ENCODE measurements around the gene NCL.
A peak's percentile ranks its signal among the peaks of the same experiment; 100 is the strongest.

The NCL gene

DNA sequence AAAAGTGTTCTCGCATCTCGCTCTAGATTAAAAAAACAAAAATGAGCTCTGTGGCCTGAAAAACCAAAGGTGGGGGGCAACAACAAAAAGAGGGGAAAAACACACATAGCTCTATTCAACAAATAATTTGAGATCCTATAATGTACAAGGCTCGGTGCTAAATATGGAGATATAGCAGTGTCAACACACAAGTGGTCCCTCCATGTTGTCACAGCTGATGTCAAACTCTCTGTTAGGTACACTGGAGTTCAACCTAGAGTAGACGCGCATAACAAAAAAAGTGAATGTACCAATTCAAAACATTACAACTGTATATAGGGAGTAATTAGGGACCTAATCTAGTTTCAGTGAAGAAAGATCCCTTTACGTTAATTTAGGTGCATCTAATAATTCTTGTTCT is 5.9 kb downstream of the NCL start:
- Histone ChIP-seq H3K27ac (ENCODE audit: insufficient read depth, low read depth, low read length, poor library complexity, severe bottlenecking) (no peak overlapping the region), H3K4me3 (ENCODE audit: insufficient read depth, low read depth, low read length) (no peak overlapping the region), H3K4me1 (ENCODE audit: control insufficient read depth, insufficient read depth, low read length) (no peaks in the 10 kb centered on the region), H3K27me3 (ENCODE audit: control insufficient read depth, insufficient read depth, low read length, poor library complexity, severe bottlenecking) (no peaks in the 10 kb centered on the region), H3K9me3 (ENCODE audit: control insufficient read depth, low read length) (no peaks in the 10 kb centered on the region), H3K36me3 (ENCODE audit: control insufficient read depth, insufficient read depth, low read length) (peaks cover 81% of the 10 kb centered on the region)
- WGBS, 2 experiments = 95 to 100% methylated on average over 5 to 6 of the region's 6 CpGs

DNA sequence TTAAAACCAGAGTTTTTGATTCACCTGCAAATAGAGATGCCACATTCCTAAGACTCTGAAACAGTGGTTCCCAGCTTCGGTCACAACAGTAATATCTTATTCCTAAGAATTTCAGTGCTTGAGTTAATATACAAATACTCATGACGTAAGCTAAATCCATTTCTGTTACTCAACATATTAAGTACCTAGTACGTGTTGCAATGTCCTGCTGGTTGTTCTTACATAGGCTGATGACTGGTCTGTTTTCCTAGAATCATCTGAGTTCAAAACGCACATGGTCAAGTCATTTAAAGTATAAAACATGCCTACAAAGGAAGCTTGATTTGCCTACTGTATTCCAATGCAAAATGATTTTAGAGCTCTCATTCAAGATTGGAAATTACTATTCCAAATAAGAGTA is 7.2 kb downstream of the NCL start:
- Histone ChIP-seq H3K4me1 (ENCODE audit: control insufficient read depth, insufficient read depth, low read length) (no peaks in the 10 kb centered on the region), H3K36me3 (ENCODE audit: control insufficient read depth, insufficient read depth, low read length) (peaks cover 77% of the 10 kb centered on the region), H3K27ac (ENCODE audit: insufficient read depth, low read depth, low read length, poor library complexity, severe bottlenecking) (no peak overlapping the region), H3K9me3 (ENCODE audit: control insufficient read depth, low read length) (no peaks in the 10 kb centered on the region), H3K4me3 (ENCODE audit: insufficient read depth, low read depth, low read length) (no peak overlapping the region), H3K27me3 (ENCODE audit: control insufficient read depth, insufficient read depth, low read length, poor library complexity, severe bottlenecking) (no peaks in the 10 kb centered on the region)
- 94 to 95% methylated on average over 4 of the region's 4 CpGs for WGBS, 2 experiments

DNA sequence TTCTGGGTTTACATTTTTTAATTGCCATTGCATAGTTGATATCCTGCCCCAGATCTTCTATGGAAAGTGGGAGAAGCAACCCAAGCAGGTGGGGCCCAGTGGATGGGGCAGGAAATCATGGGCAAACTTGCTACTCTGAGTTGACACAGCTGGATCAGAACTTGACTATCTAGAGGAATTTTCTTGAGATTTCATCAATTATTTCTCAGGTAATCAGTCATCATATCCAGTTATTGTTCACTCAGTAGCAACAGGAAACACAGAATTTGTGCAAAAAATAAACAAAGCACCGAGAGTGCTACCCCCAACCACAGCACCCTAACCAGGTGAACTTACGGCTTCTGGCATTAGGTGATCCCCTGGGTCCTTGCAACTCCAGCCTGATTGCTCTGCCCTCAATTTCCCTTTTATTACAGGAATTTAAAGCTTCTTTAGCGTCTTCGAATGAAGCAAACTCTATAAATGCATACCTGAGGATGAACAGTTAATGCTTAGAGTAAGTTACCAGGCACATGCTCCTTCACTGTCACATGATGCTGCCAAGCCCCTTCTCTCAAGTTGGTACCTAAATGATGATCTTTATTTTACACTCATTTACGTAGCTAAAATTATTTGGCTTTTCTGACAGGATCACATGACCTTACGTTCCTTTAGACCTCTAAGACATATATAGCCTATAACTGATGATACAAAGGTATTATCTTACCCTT is 7.8 kb downstream of the NCL start:
- Histone ChIP-seq H3K4me1 (ENCODE audit: control insufficient read depth, insufficient read depth, low read length) (no peaks in the 10 kb centered on the region), H3K9me3 (ENCODE audit: control insufficient read depth, low read length) (no peaks in the 10 kb centered on the region), H3K27ac (ENCODE audit: insufficient read depth, low read depth, low read length, poor library complexity, severe bottlenecking) (no peak overlapping the region), H3K27me3 (ENCODE audit: control insufficient read depth, insufficient read depth, low read length, poor library complexity, severe bottlenecking) (no peaks in the 10 kb centered on the region), H3K36me3 (ENCODE audit: control insufficient read depth, insufficient read depth, low read length) (peaks cover 70% of the 10 kb centered on the region), H3K4me3 (ENCODE audit: insufficient read depth, low read depth, low read length) (no peak overlapping the region)
- WGBS, 2 experiments = 95 to 96% methylated on average over 6 of the region's 6 CpGs

DNA sequence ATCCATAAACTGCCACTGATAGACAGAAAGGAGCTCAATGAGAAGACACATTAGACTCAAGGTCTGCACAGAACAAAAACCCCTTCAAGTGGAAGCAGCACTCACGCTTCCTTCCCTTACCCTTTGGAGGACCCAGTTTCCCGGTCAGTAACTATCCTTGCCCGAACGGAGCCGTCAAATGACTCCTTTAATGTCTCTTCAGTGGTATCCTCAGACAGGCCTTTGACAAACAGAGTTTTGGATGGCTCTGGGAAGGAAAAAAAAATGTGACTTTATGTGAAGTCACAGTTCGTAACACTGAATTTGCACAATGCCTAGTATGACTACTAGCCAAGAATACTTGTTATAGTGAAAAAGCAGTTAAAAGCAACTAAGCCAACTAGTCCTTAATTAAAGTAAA is 8.4 kb downstream of the NCL start:
- H3K36me3 ChIP-seq (ENCODE audit: control insufficient read depth, insufficient read depth, low read length) = peaks cover 64% of the 10 kb centered on the region
- H3K4me1 ChIP-seq (ENCODE audit: control insufficient read depth, insufficient read depth, low read length) = no peaks in the 10 kb centered on the region
- H3K27ac ChIP-seq (ENCODE audit: insufficient read depth, low read depth, low read length, poor library complexity, severe bottlenecking) = no peak overlapping the region
- H3K27me3 ChIP-seq (ENCODE audit: control insufficient read depth, insufficient read depth, low read length, poor library complexity, severe bottlenecking) = no peaks in the 10 kb centered on the region
- WGBS, 2 experiments = 92 to 99% methylated on average over 6 of the region's 6 CpGs
- no peak overlapping the region for H3K4me3 ChIP-seq (ENCODE audit: insufficient read depth, low read depth, low read length)
- no peaks in the 10 kb centered on the region for H3K9me3 ChIP-seq (ENCODE audit: control insufficient read depth, low read length)

DNA sequence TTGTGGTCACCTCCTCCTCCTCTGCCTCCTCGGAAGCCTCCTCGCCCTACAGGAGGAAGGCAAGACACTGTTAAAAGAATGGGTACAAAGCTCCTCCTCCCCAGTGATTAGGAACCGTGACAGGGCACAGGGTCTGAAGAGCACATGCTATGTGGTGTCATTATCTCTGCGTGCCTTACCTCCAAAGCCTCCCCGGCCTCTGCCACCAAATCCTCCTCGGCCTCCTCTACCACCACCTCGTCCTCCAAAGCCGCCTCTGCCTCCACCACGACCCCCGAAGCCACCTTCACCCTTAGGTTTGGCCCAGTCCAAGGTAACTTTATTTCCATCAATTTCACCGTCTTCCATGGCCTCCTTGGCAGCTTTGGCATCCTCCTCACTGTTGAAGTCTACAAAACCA is 9.1 kb downstream of the NCL start:
- WGBS, 2 experiments = 90 to 95% methylated on average over 11 of the region's 11 CpGs
- Histone ChIP-seq H3K27me3 (ENCODE audit: control insufficient read depth, insufficient read depth, low read length, poor library complexity, severe bottlenecking) (no peaks in the 10 kb centered on the region), H3K27ac (ENCODE audit: insufficient read depth, low read depth, low read length, poor library complexity, severe bottlenecking) (no peak overlapping the region), H3K9me3 (ENCODE audit: control insufficient read depth, low read length) (no peaks in the 10 kb centered on the region), H3K4me1 (ENCODE audit: control insufficient read depth, insufficient read depth, low read length) (no peaks in the 10 kb centered on the region), H3K36me3 (ENCODE audit: control insufficient read depth, insufficient read depth, low read length) (peaks cover 58% of the 10 kb centered on the region), H3K4me3 (ENCODE audit: insufficient read depth, low read depth, low read length) (no peak overlapping the region)

DNA sequence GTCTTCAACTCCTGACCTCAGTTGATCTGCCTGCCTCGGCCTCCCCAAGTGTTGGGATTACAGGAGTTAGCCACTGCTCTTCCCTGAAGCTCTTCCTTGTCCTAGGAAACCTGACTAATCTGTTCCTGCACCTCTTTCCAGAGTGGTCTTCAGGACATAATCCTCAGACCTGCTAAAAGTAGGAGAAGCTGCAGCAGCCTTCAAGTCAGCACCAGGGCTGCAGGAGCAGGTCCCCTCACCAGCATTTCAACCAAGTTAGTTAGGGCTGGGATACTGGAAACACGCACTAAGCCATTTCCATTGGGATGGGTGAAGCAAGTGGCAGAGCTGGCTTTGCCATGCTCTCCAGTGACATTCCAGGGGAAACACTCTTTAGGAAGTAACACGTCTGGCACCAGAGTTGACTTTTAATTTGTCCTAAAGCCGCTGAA is 9.9 kb downstream of the NCL start:
- Histone ChIP-seq H3K36me3 (ENCODE audit: control insufficient read depth, insufficient read depth, low read length) (peaks cover 51% of the 10 kb centered on the region), H3K4me3 (ENCODE audit: insufficient read depth, low read depth, low read length) (no peak overlapping the region), H3K4me1 (ENCODE audit: control insufficient read depth, insufficient read depth, low read length) (no peaks in the 10 kb centered on the region), H3K9me3 (ENCODE audit: control insufficient read depth, low read length) (no peaks in the 10 kb centered on the region), H3K27ac (ENCODE audit: insufficient read depth, low read depth, low read length, poor library complexity, severe bottlenecking) (no peak overlapping the region), H3K27me3 (ENCODE audit: control insufficient read depth, insufficient read depth, low read length, poor library complexity, severe bottlenecking) (no peaks in the 10 kb centered on the region)
- 92 to 97% methylated on average over 4 of the region's 4 CpGs for WGBS, 2 experiments

DNA sequence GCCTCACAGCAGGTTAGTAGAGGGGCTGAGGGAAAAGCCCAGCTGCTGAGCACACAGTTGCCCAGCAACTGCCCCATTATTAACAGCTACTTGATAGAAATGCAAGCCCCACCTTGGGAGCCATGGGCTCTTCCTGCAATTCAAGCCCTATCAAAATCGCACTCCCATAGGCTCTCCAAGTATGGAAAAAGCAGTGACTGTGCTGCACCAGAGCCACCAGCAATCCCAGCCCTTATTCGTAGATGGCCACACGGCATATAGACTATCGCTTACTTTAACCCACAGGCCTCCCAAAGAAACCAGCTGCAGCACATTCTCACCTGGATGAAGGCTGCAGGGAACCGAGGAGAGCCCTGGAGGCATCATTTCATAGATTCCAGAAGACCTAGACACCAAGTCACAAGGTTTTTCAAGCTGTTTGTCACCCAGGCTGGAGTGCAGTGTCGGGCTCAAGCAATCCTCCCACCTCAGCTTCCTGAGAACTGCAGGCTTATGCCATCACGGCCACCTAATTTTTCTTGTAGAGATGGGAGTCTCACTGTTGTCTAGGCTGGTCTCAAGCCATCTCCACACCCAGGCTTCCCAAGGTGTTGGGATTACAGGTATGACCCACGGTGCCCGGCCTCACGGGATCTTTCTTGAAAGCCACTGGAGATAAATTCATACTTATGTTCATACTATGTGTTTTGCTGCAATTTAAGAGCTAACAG is 11.3 kb downstream of the NCL start:
- H3K36me3 ChIP-seq (ENCODE audit: control insufficient read depth, insufficient read depth, low read length) = peaks cover 37% of the 10 kb centered on the region
- WGBS, 2 experiments = 89% methylated on average over 10 of the region's 10 CpGs
- H3K27ac ChIP-seq (ENCODE audit: insufficient read depth, low read depth, low read length, poor library complexity, severe bottlenecking) = peak overlapping the region; percentile 57
- no peaks in the 10 kb centered on the region for H3K9me3 ChIP-seq (ENCODE audit: control insufficient read depth, low read length)
- no peak overlapping the region for H3K4me3 ChIP-seq (ENCODE audit: insufficient read depth, low read depth, low read length)
- H3K27me3 ChIP-seq (ENCODE audit: control insufficient read depth, insufficient read depth, low read length, poor library complexity, severe bottlenecking) = no peaks in the 10 kb centered on the region
- no peaks in the 10 kb centered on the region for H3K4me1 ChIP-seq (ENCODE audit: control insufficient read depth, insufficient read depth, low read length)

DNA sequence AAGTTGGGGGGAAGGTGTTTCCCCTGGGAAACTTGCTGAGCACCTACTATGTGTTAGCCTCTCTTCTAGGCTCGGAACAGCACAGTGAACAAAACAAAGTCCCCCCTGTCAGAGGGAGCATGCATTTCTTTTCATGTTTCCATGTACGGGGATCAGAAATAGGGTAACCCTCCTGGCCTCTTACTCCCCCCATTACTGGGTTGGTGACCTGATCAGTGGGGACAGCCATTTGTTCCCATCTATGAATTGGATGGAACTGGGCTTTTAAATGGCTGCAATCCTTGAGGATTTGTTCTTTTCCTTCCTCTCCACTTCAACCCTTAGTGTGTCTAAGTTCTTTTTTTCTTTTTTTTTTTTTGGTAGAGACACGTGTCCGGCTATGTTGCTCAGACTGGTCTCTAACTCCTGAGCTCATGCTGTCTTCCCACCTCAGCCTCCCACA is 13.7 kb downstream of the NCL start:
- H3K9me3 ChIP-seq (ENCODE audit: control insufficient read depth, low read length) = no peaks in the 10 kb centered on the region
- H3K27me3 ChIP-seq (ENCODE audit: control insufficient read depth, insufficient read depth, low read length, poor library complexity, severe bottlenecking) = no peaks in the 10 kb centered on the region
- H3K27ac ChIP-seq (ENCODE audit: insufficient read depth, low read depth, low read length, poor library complexity, severe bottlenecking) = no peak overlapping the region
- 98 to 99% methylated on average over 4 of the region's 4 CpGs for WGBS, 2 experiments
- no peak overlapping the region for H3K4me3 ChIP-seq (ENCODE audit: insufficient read depth, low read depth, low read length)
- peaks cover 13% of the 10 kb centered on the region for H3K36me3 ChIP-seq (ENCODE audit: control insufficient read depth, insufficient read depth, low read length)
- H3K4me1 ChIP-seq (ENCODE audit: control insufficient read depth, insufficient read depth, low read length) = no peaks in the 10 kb centered on the region

DNA sequence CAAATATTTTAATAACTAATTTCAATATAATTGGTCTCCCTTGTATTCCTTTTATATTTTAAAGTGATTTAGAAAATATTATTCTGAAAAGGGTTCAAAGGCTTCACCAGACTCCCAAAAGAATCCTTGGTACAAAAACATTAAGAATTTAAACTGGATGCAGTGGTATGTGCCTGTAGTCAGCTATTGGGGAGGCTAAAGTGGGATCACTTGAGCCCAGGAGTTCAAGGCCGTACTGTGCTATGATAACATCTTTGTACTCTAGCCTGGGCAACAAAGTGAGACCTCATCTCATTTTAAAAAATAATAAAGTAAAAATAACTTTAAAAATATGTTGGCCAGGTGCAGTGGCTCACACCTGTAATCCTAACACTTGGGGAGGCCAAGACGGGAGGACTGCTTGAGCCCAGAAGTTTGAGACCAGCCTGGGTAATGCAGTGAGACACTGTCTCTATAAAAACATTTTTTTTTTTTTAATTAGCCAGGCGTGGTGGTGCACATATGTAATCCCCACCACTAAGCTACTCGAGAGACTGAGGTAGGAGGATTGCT is 14.7 kb downstream of the NCL start:
- 91 to 95% methylated on average over 4 of the region's 4 CpGs for WGBS, 2 experiments
- Histone ChIP-seq H3K4me3 (ENCODE audit: insufficient read depth, low read depth, low read length) (no peak overlapping the region), H3K36me3 (ENCODE audit: control insufficient read depth, insufficient read depth, low read length) (peaks cover 3% of the 10 kb centered on the region), H3K4me1 (ENCODE audit: control insufficient read depth, insufficient read depth, low read length) (no peaks in the 10 kb centered on the region), H3K27ac (ENCODE audit: insufficient read depth, low read depth, low read length, poor library complexity, severe bottlenecking) (no peak overlapping the region), H3K9me3 (ENCODE audit: control insufficient read depth, low read length) (no peaks in the 10 kb centered on the region), H3K27me3 (ENCODE audit: control insufficient read depth, insufficient read depth, low read length, poor library complexity, severe bottlenecking) (no peaks in the 10 kb centered on the region)

DNA sequence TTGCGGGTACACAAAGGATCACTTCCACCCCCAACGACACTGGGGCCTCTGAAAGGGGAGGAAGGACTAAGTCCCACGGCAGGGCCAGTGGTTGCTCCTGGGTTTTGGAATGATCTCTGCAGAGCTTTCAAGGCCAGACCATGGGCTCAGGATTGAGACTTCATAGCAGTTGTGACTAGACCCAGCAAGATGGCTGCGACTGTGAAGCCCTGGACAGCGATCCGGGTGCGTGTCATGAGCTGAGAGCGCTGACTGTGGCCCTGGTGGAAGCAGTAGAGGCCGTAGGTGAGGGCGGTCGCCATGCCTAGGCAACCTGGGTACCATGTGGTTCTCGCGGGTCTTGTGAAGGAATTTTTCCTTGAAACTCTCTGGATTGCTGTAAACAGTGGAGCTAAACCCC is 27.3 kb downstream of the NCL start:
- WGBS, 2 experiments = 95 to 96% methylated on average over 13 of the region's 13 CpGs
- H3K9me3 ChIP-seq (ENCODE audit: control insufficient read depth, low read length) = no peaks in the 10 kb centered on the region
- no peaks in the 10 kb centered on the region for H3K27me3 ChIP-seq (ENCODE audit: control insufficient read depth, insufficient read depth, low read length, poor library complexity, severe bottlenecking)
- no peak overlapping the region for H3K27ac ChIP-seq (ENCODE audit: insufficient read depth, low read depth, low read length, poor library complexity, severe bottlenecking)
- H3K4me1 ChIP-seq (ENCODE audit: control insufficient read depth, insufficient read depth, low read length) = no peaks in the 10 kb centered on the region
- no peak overlapping the region for H3K4me3 ChIP-seq (ENCODE audit: insufficient read depth, low read depth, low read length)
- H3K36me3 ChIP-seq (ENCODE audit: control insufficient read depth, insufficient read depth, low read length) = no peaks in the 10 kb centered on the region
